ENCODE results near the gene AGRN. TPM values are rescaled to one million over a fixed set of nuclear protein-coding genes. Genes with fewer than 3 reads are reported as not detected.
A peak's percentile ranks its signal among the peaks of the same experiment; 100 is the strongest.
"Not testable (repeated sequence)": the region's sequence is repeated elsewhere in the genome, so short reads cannot be mapped to it uniquely, and the experiment has no call there.

AGRN gene
- total RNA-seq, 2 donors from 2014 or later: 12.1 to 87.6 TPM

- Mint-ChIP-seq H3K36me3 (ENCODE audit: low read depth) (peaks cover 7% of the 10 kb centered on the region), H3K9me3 (no peaks in the 10 kb centered on the region), H3K27me3 (peaks cover 4% of the 10 kb centered on the region), H3K27ac (no peak overlapping the region), H3K4me1 (no peaks in the 10 kb centered on the region), H3K4me3 (no peak overlapping the region)
- no peak for ATAC-seq (replicated peaks)
Observed at GRCh38 chr1:1072299-1072848, 52.5 kb downstream of the AGRN start.

GRCh38 chr1:1072849-1073742 is 53.2 kb downstream of the AGRN start:
- Mint-ChIP-seq H3K4me1 (no peaks in the 10 kb centered on the region), H3K27me3 (peaks cover 4% of the 10 kb centered on the region), H3K27ac (no peak overlapping the region), H3K4me3 (no peak overlapping the region), H3K36me3 (ENCODE audit: low read depth) (peaks cover 5% of the 10 kb centered on the region), H3K9me3 (no peaks in the 10 kb centered on the region)
- no peak for ATAC-seq (replicated peaks)

GRCh38 chr1:1073743-1074587 is 54.0 kb downstream of the AGRN start, which contains the start of gene RNF223:
RNF223 (minus strand) TSS chr1:1074306; CDS start chr1:1072566, 1,740 bp downstream.
- Mint-ChIP-seq H3K4me3 (no peak within 1 kb of the TSS), H3K27ac (no peak within 1 kb of the TSS), H3K9me3 (no peaks in the 10 kb centered on the region), H3K27me3 (peaks cover 4% of the 10 kb centered on the region), H3K4me1 (no peaks in the 10 kb centered on the region), H3K36me3 (ENCODE audit: low read depth) (no peaks in the 10 kb centered on the region)
- no peak for ATAC-seq (replicated peaks)

DNA sequence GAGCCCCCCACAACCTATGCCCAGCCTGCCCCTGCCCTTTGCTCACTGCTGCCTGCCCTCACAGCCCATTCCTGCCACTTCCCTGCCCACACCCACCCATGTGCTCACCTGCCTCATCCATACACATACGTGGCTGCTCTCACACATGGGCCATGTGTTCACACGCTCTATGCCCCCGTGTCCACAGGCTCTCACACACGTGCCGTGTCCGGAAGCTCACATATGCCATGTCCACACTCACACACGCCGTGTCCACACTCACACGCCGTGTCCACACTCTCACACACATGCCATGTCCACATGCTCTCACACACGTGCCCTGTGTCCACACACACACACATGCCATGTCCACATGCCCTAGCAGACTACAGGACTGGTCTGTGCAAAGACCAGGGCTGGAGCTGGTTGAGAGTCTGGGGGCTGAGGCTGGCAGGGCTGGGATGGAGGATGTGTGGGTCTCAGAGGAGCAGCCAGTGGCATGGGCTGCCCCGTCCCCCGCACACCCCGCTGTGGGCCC is 54.8 kb downstream of the AGRN start:
- Mint-ChIP-seq H3K27ac (no peak overlapping the region), H3K9me3 (no peaks in the 10 kb centered on the region), H3K4me3 (no peak overlapping the region), H3K36me3 (ENCODE audit: low read depth) (no peaks in the 10 kb centered on the region), H3K4me1 (no peaks in the 10 kb centered on the region), H3K27me3 (peaks cover 4% of the 10 kb centered on the region)
- no peak for ATAC-seq (replicated peaks)

DNA sequence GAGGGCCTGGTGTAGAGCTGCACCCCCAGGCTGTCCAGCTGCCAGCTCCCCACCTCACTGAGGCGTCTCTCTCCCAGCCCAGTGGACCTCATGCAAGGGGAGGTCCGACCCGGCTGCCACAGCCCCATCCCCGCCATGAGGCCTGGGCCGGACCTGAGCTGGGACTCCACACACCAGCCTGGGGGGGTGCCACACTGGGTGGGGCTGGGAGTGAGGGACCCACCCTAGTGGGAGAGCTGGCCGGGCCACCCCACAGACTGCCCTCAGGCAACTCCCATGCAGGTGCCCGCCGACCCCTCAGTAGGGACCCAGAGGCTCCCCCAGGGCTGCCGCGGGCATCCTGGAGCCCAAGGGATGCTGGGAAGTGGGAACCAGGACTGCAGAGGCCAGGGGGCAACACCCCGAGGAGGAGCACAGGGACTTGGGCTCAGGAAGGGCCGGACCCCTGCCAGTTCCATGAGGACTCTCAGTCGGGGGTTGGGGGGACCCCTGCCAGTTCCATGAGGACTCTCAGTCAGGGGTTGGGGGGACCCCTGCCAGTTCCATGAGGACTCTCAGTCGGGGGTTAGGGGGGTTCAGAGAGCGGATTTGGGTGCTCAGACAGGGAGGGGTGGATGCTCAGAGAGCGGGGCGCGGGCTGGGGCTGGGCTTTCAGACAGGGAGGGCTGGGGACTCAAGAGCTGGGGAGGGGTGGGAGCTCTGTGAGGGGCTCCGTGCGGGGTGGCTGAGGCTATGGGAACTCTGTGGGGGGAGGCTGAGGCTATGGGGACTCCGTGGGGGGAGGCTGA is 55.4 kb downstream of the AGRN start:
- Mint-ChIP-seq H3K4me1 (no peaks in the 10 kb centered on the region), H3K36me3 (ENCODE audit: low read depth) (no peaks in the 10 kb centered on the region), H3K27me3 (peaks cover 4% of the 10 kb centered on the region), H3K4me3 (no peak overlapping the region), H3K27ac (no peak overlapping the region), H3K9me3 (no peaks in the 10 kb centered on the region)
- ATAC-seq (replicated peaks): no peak

- H3K27me3 Mint-ChIP-seq; H3K4me3 Mint-ChIP-seq; H3K36me3 Mint-ChIP-seq (ENCODE audit: low read depth); H3K9me3 Mint-ChIP-seq; ATAC-seq (replicated peaks); H3K4me1 Mint-ChIP-seq; H3K27ac Mint-ChIP-seq: not testable (repeated sequence)
Observed at GRCh38 chr1:1077396-1077795, 57.5 kb downstream of the AGRN start.

DNA sequence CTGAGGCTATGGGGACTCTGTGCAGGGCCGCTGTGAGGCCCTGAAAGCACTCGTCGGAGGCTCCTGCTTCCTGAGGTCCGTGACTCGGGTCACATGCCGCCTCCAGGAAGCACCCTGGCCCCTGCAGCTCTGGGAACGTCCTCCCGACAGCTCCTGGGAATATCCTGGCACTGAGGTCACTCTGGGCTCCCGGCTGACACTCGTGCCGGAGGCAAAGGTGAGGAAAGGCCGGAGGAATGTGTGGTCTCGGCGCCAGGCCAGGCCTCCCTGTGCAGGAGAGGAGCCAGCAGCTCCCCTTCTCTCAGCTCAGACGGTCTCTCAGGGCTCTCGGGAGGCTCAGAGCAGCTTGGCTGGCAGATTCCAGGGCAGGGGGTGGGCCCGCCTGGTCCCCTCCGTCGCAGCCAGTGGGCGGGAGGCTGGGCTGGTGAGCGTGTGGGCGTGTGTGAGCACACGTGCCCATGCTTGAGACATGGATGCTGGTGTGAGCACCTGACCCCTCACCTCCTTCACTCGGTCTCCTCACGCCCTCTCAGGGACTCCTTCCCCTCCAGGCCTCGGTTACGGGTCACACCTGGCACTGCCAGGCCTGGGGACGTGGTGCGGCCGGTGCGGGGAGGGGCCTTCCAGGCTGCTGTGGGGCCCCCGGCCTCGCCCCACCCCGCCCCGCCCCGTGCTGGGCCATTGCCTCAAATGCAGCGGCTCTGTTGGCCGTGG is 59.6 kb downstream of the AGRN start:
- no peaks in the 10 kb centered on the region for H3K4me1 Mint-ChIP-seq
- H3K9me3 Mint-ChIP-seq: no peaks in the 10 kb centered on the region
- ATAC-seq (replicated peaks): peak; percentile 72
- peaks cover 3% of the 10 kb centered on the region for H3K27me3 Mint-ChIP-seq
- H3K36me3 Mint-ChIP-seq (ENCODE audit: low read depth): no peaks in the 10 kb centered on the region
- no peak overlapping the region for H3K27ac Mint-ChIP-seq
- H3K4me3 Mint-ChIP-seq: peak overlapping the region; percentile 58

DNA sequence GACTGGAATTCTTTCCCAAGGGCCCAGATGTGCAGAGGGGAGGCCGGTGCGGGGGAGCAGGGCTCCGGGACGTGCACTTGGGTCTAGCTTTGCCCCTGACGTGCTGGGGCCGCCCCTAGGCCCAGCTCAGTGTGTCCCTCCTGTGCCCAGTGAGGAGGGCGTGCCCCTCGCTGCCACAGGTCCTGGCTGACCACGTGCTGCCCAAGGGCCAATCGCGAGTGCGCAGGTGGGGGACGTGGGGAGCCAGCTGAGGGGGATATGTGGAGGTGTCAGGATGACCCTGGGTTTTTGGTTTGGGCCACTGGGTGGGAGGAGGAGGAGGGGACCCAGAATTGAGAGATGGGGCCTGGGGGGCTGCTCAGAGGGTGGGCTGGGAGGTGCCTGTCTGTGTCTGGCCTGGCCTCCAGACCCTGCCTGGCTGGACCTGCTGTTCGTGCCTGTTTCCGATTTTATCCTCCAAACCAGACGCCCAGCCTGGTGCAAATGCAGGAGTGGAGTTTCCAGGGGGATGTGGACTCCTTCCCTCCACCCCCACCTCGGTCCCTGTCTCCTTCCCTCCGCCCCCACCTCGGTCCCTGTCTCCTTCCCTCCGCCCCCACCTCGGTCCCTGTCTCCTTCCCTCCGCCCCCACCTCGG is 60.3 kb downstream of the AGRN start:
- H3K4me1 Mint-ChIP-seq: no peaks in the 10 kb centered on the region
- peak overlapping the region; percentile 58 for H3K4me3 Mint-ChIP-seq

DNA sequence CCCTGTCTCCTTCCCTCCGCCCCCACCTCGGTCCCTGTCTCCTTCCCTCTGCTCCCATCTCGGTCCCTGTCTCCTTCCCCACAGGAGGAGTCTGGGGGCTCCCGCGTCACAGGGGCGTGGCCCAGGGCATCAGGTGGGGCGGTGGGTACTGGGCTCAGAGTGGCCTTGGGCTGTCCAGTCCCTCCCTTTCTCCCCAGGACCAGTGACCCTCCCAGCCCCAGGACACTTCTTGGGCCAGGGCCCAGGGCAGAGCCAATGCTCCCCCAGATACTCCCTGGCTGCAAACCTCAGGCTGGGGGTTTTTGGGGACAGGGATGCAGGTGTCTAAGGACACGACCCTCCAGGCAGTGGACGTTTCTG is 61.0 kb downstream of the AGRN start:
- H3K27ac Mint-ChIP-seq: no peak overlapping the region
- no peaks in the 10 kb centered on the region for H3K27me3 Mint-ChIP-seq
- ATAC-seq (replicated peaks): no peak
- H3K4me3 Mint-ChIP-seq: no peak overlapping the region
- H3K4me1 Mint-ChIP-seq: no peaks in the 10 kb centered on the region
- H3K9me3 Mint-ChIP-seq: no peaks in the 10 kb centered on the region
- no peaks in the 10 kb centered on the region for H3K36me3 Mint-ChIP-seq (ENCODE audit: low read depth)

More for the DNA sequence above, 60.3 kb downstream of the AGRN start:
- H3K27me3 Mint-ChIP-seq: no peaks in the 10 kb centered on the region
- ATAC-seq (replicated peaks): peak; percentile 73
- no peaks in the 10 kb centered on the region for H3K36me3 Mint-ChIP-seq (ENCODE audit: low read depth)
- no peaks in the 10 kb centered on the region for H3K9me3 Mint-ChIP-seq
- no peak overlapping the region for H3K27ac Mint-ChIP-seq

GRCh38 chr1:1081311-1082238 is 61.7 kb downstream of the AGRN start:
- Mint-ChIP-seq H3K27me3 (no peaks in the 10 kb centered on the region), H3K27ac (no peak overlapping the region), H3K36me3 (ENCODE audit: low read depth) (no peaks in the 10 kb centered on the region), H3K4me3 (no peak overlapping the region), H3K9me3 (no peaks in the 10 kb centered on the region), H3K4me1 (no peaks in the 10 kb centered on the region)
- no peak for ATAC-seq (replicated peaks)

DNA sequence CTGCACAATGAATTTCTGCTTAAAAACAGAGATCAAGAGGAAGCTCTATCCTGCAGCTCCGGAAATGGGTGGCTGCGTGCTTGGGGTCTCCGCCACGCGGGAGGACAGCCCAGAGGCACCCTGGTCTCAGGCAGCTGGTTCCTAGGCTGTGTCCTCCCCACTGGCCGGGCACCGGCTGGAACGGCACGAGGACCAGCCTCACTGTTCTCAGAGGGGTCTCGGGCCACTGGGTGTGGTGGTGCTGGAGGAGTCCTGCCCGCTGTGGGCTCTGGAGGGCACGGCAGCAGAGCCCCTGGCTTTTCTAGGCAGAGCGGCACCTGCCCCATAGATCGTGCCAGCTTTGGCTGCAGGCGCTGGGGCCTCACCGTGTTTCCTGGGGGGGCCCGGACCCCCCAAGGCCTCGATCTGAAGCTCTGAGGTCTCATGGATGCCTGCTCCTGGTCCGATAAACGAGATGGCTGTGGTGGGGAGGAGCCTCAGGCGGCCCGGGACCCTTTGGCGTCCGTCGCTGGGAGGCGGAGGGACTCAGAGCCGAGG is 62.4 kb downstream of the AGRN start:
- no peaks in the 10 kb centered on the region for H3K27me3 Mint-ChIP-seq

GRCh38 chr1:1082776-1083415 is 63.0 kb downstream of the AGRN start:
- no peaks in the 10 kb centered on the region for H3K4me1 Mint-ChIP-seq
- no peak overlapping the region for H3K4me3 Mint-ChIP-seq
- no peaks in the 10 kb centered on the region for H3K9me3 Mint-ChIP-seq
- H3K27me3 Mint-ChIP-seq: no peaks in the 10 kb centered on the region
- no peak overlapping the region for H3K27ac Mint-ChIP-seq
- no peak for ATAC-seq (replicated peaks)
- H3K36me3 Mint-ChIP-seq (ENCODE audit: low read depth): no peaks in the 10 kb centered on the region

More for the DNA sequence above, 62.4 kb downstream of the AGRN start:
- Mint-ChIP-seq H3K36me3 (ENCODE audit: low read depth) (no peaks in the 10 kb centered on the region), H3K4me1 (no peaks in the 10 kb centered on the region), H3K4me3 (no peak overlapping the region), H3K9me3 (no peaks in the 10 kb centered on the region), H3K27ac (no peak overlapping the region)
- ATAC-seq (replicated peaks): no peak

Data from activated T-helper 17 cell treated with anti-CD3 and anti-CD28 coated beads, Interleukin-2, amount 50 U/mL, for 72 hours (primary cell).